HG02938 (cell line): ENCODE measurements around the gene POM121C.
A peak's percentile ranks its signal among the peaks of the same experiment; 100 is the strongest.
"Not testable (repeated sequence)": the region's sequence is repeated elsewhere in the genome, so short reads cannot be mapped to it uniquely, and the experiment has no call there.

ENCODE experiments used
- ATAC-seq: cut with Tn5 transposase; IDR thresholded peaks from one replicate; pipeline ENCODE4 v1.9.1; 2021; ENCODE audit warnings: mild to moderate bottlenecking, moderate library complexity; ENCODE audit not compliant: unreplicated experiment

Gene POM121C

GRCh38 chr7:75485979-75486643, at the start of gene POM121C:
TSS of gene POM121C (minus strand) at chr7:75486299. CDS start at chr7:75441496, 44,803 bp downstream.
- ATAC-seq, result peak; percentile 90

- no peak for ATAC-seq
These were observed 48.7 kb upstream of the POM121C start for GRCh38 chr7:75534727-75535307.

- no peak for ATAC-seq
These were observed 47.8 kb upstream of the POM121C start for GRCh38 chr7:75533926-75534325.

- ATAC-seq, result no peak
These were observed 46.5 kb upstream of the POM121C start for GRCh38 chr7:75532639-75533038.

GRCh38 chr7:75531359-75531821, 45.3 kb upstream of the POM121C start:
- no peak for ATAC-seq

- not testable (repeated sequence) for ATAC-seq
These were observed 41.2 kb upstream of the POM121C start for GRCh38 chr7:75527224-75527722.

GRCh38 chr7:75521727-75522126, 35.6 kb upstream of the POM121C start:
- ATAC-seq, result not testable (repeated sequence)

- ATAC-seq, result not testable (repeated sequence)
These were observed 32.7 kb upstream of the POM121C start for GRCh38 chr7:75518842-75519241.

GRCh38 chr7:75509033-75509432, 22.9 kb upstream of the POM121C start:
- ATAC-seq, result not testable (repeated sequence)

GRCh38 chr7:75492020-75492419, 5.9 kb upstream of the POM121C start, which contains the start of gene SPDYE5:
TSS of gene SPDYE5 (plus strand) at chr7:75492320. CDS start at chr7:75494048, 1,728 bp downstream.
- ATAC-seq, result not testable (repeated sequence)

GRCh38 chr7:75485355-75485978, 632 bp downstream of the POM121C start:
- ATAC-seq, result not testable (repeated sequence)

- not testable (repeated sequence) for ATAC-seq
These were observed 5.8 kb downstream of the POM121C start for GRCh38 chr7:75480313-75480712.

- not testable (repeated sequence) for ATAC-seq
These were observed 8.6 kb downstream of the POM121C start for GRCh38 chr7:75477457-75477856.

GRCh38 chr7:75470166-75470565, 15.9 kb downstream of the POM121C start:
- ATAC-seq, result not testable (repeated sequence)

GRCh38 chr7:75460541-75460940, 25.6 kb downstream of the POM121C start:
- not testable (repeated sequence) for ATAC-seq

GRCh38 chr7:75458034-75458433, 28.1 kb downstream of the POM121C start:
- not testable (repeated sequence) for ATAC-seq

- not testable (repeated sequence) for ATAC-seq
These were observed 29.7 kb downstream of the POM121C start for GRCh38 chr7:75456403-75456802.

- ATAC-seq, result peak; percentile 96
These were observed 33.6 kb downstream of the POM121C start for GRCh38 chr7:75452494-75452955.

GRCh38 chr7:75449946-75450345, 36.2 kb downstream of the POM121C start:
- ATAC-seq, result not testable (repeated sequence)

GRCh38 chr7:75442465-75443111, 43.5 kb downstream of the POM121C start:
- peak; percentile 88 for ATAC-seq

- ATAC-seq, result peak; percentile 39
These were observed 44.0 kb downstream of the POM121C start for GRCh38 chr7:75442101-75442464.
